SK-MEL-5 (cell line): ENCODE data around the gene SEMA3D. TPM values are rescaled to one million over a fixed set of nuclear protein-coding genes. Genes with fewer than 3 reads are reported as not detected.
A peak's percentile ranks its signal among the peaks of the same experiment; 100 is the strongest.

Experiments used
- DNase-seq: peaks from one replicate; pipeline ENCODE4 v3.0.0-alpha.2; 2016; ENCODE audit warnings: low read depth, low spot score
- in situ Hi-C: cut with HindIII; loops from 2 replicates; pipeline ENCODE4 v1.10.0; 2016; ENCODE audit warnings: low sequenced_read_pairs, high pct_unique_total_duplicates, low pct_unique_long_range_greater_than_20kb
- total RNA-seq: library from RNA; depleted of rRNA; stranded (reverse); fragments of >200 nt; shearing (Covaris generic); gene quantifications from 2 replicates; pipeline ENCODE4 v1.2.3, GENCODE V29; 2014

The SEMA3D gene
- total RNA-seq, 1 experiment from 2014 or later = 0.95 TPM

GRCh38 chr7:85154282-85154937 lies 32.4 kb downstream of the SEMA3D start:
- in situ Hi-C loops = no loop called here
- no peak for DNase-seq

DNA sequence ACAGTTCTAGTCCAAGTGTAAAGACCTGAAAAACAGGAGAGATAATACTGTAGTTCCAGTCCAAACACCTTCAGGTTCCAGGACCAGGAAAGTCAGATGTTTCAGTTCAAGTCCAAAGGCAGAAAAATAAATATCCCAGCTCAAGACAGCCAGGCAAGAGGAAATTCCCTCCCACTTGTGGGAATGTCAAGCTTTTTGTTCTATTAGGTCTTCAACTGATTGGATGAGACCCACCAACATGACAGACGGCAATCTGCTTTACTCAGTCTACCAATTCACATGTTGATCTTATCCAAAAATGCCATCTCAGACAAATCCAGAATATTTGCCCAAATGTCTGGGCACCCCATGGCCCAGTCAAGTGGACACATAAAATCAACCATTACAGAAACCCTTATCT lies 33.1 kb downstream of the SEMA3D start:
- in situ Hi-C loops = no loop called here
- DNase-seq = no peak

- peak; percentile 40 for DNase-seq
- in situ Hi-C loops = no loop called here
Observed at GRCh38 chr7:85150624-85151023, 36.2 kb downstream of the SEMA3D start.

DNA sequence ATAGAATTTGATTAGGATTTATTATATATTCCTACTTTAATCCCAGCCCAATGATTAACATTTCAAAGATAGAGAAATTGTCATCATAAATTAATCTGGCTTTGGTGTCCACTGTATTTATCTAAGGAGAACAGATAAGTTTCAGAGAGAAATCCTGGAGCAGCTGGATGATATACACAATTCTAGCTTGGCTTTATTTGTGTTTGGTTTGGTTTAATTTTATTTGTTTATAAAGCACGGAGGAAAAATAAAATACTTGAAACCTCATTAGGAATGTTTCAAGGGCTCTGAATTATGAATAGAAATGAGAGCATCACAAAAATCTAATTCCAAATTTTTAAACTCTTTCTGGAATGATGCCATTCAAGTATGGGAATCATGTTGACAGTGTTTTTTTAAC lies 42.1 kb downstream of the SEMA3D start:
- in situ Hi-C loops = no loop called here
- no peak for DNase-seq

DNA sequence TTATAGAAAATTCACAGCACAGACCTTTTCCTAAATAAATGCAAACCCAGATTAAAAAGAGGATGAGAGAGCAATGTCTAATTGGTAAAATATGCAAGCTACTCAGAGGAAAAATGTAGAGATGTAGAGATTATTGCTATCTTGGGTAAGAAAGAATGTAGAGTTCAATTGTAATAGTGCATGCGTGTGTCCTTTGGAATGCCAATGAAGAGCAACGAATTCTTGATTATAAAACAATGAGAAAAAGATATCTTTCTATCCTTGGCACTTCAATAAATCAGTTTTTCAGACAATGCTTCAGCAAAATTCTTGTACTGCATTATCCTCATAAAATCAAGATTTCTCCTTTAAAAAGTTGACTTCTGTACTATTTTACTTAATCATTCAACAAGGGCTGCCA lies 50.9 kb downstream of the SEMA3D start:
- in situ Hi-C loops = no loop called here
- no peak for DNase-seq

GRCh38 chr7:85133560-85133959 lies 53.3 kb downstream of the SEMA3D start:
- in situ Hi-C loops = no loop called here
- no peak for DNase-seq

- in situ Hi-C loops = no loop called here
- DNase-seq = no peak
Observed at GRCh38 chr7:85133006-85133405, 53.9 kb downstream of the SEMA3D start.

DNA sequence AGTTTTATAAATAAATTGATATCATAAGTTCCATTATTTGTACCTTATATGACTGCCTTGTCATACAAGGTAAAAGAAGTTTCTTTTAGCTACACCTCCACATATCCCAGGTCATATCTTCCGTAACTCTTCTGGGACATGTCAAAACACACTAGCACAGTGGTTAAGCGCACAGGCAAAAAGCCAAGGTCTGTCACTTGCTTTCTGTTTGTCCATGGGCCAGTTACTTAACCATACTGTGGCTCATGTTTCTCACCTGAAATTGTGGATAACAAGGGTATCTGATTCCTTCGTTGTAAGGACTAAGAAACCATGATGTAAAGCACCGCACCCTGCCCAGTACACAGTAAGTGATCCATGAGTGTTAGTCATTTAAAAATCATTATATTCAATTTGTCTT lies 56.2 kb downstream of the SEMA3D start:
- in situ Hi-C loops = no loop called here
- DNase-seq = no peak

DNA sequence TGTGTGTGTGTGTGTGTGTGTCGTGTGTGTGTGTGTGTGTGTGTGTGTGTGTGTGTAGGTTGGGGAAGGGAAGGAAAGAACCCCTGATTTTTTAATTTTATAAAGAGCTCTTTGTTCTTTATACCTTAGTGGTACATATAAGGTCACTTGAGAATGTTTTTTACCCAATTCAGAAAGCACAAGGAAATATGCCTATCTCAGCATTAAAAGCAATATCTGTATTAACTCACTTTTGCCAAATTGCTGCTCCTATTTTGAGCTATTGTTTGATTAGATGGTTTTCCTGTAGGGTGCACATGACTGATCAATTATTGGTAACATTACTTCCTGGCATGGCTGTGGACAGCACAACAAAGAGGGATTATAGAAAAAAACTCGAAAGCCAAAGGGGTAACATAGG lies 60.5 kb downstream of the SEMA3D start:
- in situ Hi-C loops = no loop called here
- no peak for DNase-seq

GRCh38 chr7:85125651-85126131 lies 61.2 kb downstream of the SEMA3D start:
- no peak for DNase-seq
- in situ Hi-C loops = no loop called here

- in situ Hi-C loops = no loop called here
- DNase-seq = no peak
Observed at GRCh38 chr7:85125176-85125575, 61.7 kb downstream of the SEMA3D start.

DNA sequence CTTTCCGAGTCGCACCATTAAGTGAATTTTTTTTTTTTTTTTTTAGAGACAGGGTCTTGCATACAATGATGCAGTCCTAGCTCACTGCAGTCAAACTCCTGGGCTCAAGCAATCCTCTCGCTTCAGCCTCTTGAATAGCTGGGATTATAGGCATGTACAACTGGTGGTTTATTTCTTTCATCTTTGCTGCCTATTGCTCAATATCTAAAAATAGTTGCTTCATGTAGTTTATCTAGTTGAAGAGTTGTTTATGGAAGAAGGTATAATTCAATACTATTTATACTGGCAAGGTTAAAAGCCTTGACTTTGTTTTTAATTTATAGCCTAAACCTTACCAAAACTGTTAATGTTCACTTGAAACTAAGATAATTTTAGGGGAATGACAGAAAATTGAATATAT lies 66.9 kb downstream of the SEMA3D start:
- no peak for DNase-seq
- in situ Hi-C loops = no loop called here

DNA sequence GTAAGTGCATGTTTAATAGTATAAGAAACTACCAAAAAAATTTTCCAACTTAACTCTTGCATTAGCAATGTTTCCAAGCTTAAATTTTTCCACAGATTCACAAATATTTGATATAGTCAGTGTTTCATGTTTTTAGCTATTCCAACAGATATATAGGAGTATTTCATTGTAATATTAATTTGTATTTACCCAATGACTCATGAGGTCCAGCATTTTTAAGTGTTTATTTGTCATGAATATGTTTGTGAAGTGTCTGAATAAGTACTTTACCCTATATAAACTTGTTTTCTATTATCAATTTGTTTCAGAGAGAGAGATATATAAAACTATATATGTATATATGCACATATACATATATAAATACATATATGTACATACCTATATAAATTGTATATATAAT lies 71.0 kb downstream of the SEMA3D start:
- in situ Hi-C loops = no loop called here
- no peak for DNase-seq

- in situ Hi-C loops = no loop called here
- no peak for DNase-seq
Observed at GRCh38 chr7:85115006-85115405, 71.8 kb downstream of the SEMA3D start.

DNA sequence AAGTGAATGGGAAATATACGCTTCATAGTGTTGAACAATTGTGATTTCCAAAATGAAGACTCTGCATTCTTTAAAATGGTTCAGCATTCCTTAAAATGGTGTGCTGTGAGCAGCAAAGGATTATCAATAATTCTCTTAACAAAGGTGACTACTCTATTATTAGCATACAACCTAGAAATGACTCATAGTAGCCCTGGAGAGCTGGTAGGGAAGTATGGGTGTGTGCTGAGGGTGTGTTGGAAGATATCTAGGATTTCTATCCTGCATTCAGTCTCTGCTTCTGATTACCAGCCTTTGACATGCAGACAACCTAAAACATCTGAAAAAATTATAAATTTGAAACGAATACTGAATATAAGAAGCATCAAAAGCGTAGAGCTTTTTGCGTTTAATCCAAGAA lies 72.5 kb downstream of the SEMA3D start:
- no peak for DNase-seq
- in situ Hi-C loops = no loop called here

DNA sequence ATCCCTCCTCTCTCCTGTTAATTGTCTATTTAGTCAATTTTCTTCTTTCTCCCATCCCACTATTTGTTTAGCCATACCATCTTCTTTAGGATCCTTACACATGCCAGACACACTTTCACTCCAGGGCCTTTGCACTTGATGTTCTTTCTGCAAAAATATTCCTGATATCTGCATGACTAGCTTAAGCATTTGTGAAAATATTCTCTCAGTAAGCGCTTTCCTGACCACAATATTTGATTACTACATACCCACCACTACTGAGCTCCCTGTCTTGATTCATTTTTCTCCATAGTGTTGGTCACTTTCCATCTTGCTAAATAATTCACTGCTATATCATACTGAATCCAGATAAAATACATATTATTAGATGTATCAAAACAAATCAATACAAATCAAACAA lies 75.1 kb downstream of the SEMA3D start:
- in situ Hi-C loops = no loop called here
- DNase-seq = no peak

DNA sequence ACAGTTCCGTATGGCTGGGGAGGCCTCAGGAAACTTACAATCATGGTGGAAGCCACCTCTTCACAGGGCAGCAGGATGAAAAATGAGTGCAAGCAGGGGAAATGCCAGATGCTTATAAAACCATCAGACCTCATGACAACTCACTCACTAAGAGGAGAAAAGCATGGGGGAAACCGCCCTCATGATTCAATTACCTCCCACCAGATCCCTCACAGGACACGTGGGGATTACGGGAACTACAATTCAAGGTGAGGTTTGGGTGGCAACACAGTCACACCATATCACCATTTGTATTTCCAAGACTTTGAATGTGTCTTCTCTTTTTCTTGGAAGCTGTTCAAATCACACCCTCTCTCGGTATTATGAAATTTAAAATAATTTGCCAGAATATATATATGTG lies 80.1 kb downstream of the SEMA3D start:
- no peak for DNase-seq
- in situ Hi-C loops = no loop called here

- in situ Hi-C loops = no loop called here
- peak; percentile 56 for DNase-seq
Observed at GRCh38 chr7:85104432-85105205, 82.2 kb downstream of the SEMA3D start.

GRCh38 chr7:85103962-85104361 lies 82.9 kb downstream of the SEMA3D start:
- in situ Hi-C loops = no loop called here
- DNase-seq = no peak
